WTC11 (cell line): ENCODE results near the gene PTPRN2. TPM values are rescaled to one million over a fixed set of nuclear protein-coding genes. Genes with fewer than 3 reads are reported as not detected.

Source experiments
- ATAC-seq: fragments of 200-7000 bp; cut with Tn5 transposase; 2 replicates; pipeline ENCODE4 v1.10.0; 2021; ENCODE audit warnings: mild to moderate bottlenecking, moderate library complexity
- CTCF ChIA-PET: fragments of 300-600 bp; sonication (Branson Sonifier 250); formaldehyde crosslinking; loops from one replicate; lab custom pipeline; 2021; ENCODE audit warnings: antibody characterized with exemption; lab: Charles Lee
- POLR2A ChIA-PET: fragments of 350-600 bp; sonication (Branson Sonifier 250); formaldehyde crosslinking; loops from one replicate; lab custom pipeline; 2021; ENCODE audit warnings: antibody characterized with exemption; lab: Charles Lee
- DNase-seq: peaks from one replicate; pipeline ENCODE4 v3.0.0; 2021; ENCODE audit warnings: low spot score
- H3K27ac Mint-ChIP-seq: 2 replicates; pipeline ENCODE4 v1.8.0; 2021; ENCODE audit warnings: mixed read lengths
- H3K27me3 Mint-ChIP-seq: 2 replicates; pipeline ENCODE4 v1.8.0; 2021; ENCODE audit warnings: low read depth, mild to moderate bottlenecking, moderate library complexity, mixed read lengths
- H3K36me3 Mint-ChIP-seq: 2 replicates; pipeline ENCODE4 v1.8.0; 2021; ENCODE audit warnings: mixed read lengths
- H3K4me1 Mint-ChIP-seq: 2 replicates; pipeline ENCODE4 v1.8.0; 2022; ENCODE audit warnings: mixed read lengths
- H3K4me3 Mint-ChIP-seq: 2 replicates; pipeline ENCODE4 v1.8.0; 2021; ENCODE audit warnings: mild to moderate bottlenecking, moderate library complexity, mixed read lengths
- H3K9me3 Mint-ChIP-seq: 2 replicates; pipeline ENCODE4 v1.8.0; 2021; ENCODE audit warnings: mixed read lengths
- CDX4 ChIP-seq: fragments of 250-450 bp; sonication (Bioruptor Pico); IDR thresholded peaks from 2 replicates; pipeline ENCODE4 v1.9.0; 2021; ENCODE audit warnings: moderate library complexity, mild to moderate bottlenecking, inconsistent platforms, borderline replicate concordance
- EMX1 ChIP-seq: fragments of 250-450 bp; sonication (Bioruptor Pico); IDR thresholded peaks from 2 replicates; pipeline ENCODE4 v1.8.0; 2021; ENCODE audit warnings: mild to moderate bottlenecking
- ERG ChIP-seq: fragments of 250-450 bp; sonication (Bioruptor Pico); IDR thresholded peaks from 2 replicates; pipeline ENCODE4 v1.8.0; 2021; ENCODE audit warnings: mild to moderate bottlenecking
- GRHL2 ChIP-seq: fragments of 250-450 bp; sonication (Bioruptor Pico); IDR thresholded peaks from 2 replicates; pipeline ENCODE4 v1.8.0; 2022; ENCODE audit warnings: mild to moderate bottlenecking, moderate library complexity; ENCODE audit not compliant: insufficient replicate concordance, severe bottlenecking
- GTF2I ChIP-seq: fragments of 250-450 bp; sonication (Bioruptor Pico); conservative IDR thresholded peaks from 2 replicates; pipeline ENCODE4 v1.4.0; 2021; ENCODE audit warnings: mild to moderate bottlenecking
- HMGA2 ChIP-seq: fragments of 250-450 bp; sonication (Bioruptor Pico); IDR thresholded peaks from 2 replicates; pipeline ENCODE4 v1.4.0; 2021; ENCODE audit warnings: mild to moderate bottlenecking, moderate library complexity
- KAT7 ChIP-seq: sonication (generic); formaldehyde crosslinking; IDR thresholded peaks from 2 replicates; pipeline ENCODE4 v1.8.1; 2023; ENCODE audit warnings: missing genetic modification reagents, mild to moderate bottlenecking, borderline replicate concordance
- MXD4 ChIP-seq: fragments of 250-450 bp; sonication (Bioruptor Pico); IDR thresholded peaks from 2 replicates; pipeline ENCODE4 v1.8.0; 2021; ENCODE audit warnings: mild to moderate bottlenecking, moderate library complexity, borderline replicate concordance
- NR1H2 ChIP-seq: sonication (generic); formaldehyde crosslinking; IDR thresholded peaks from 2 replicates; pipeline ENCODE4 v1.9.0; 2021; ENCODE audit warnings: mild to moderate bottlenecking, moderate library complexity, missing genetic modification reagents
- NR2C2 ChIP-seq: sonication (generic); formaldehyde crosslinking; IDR thresholded peaks from 2 replicates; pipeline ENCODE4 v1.8.0; 2022; ENCODE audit warnings: mild to moderate bottlenecking, missing genetic modification reagents
- PRRX2 ChIP-seq: fragments of 250-450 bp; sonication (Bioruptor Pico); IDR thresholded peaks from 2 replicates; pipeline ENCODE4 v1.8.0; 2021; ENCODE audit warnings: mild to moderate bottlenecking
- SMAD4 ChIP-seq: sonication (generic); formaldehyde crosslinking; IDR thresholded peaks from 2 replicates; pipeline ENCODE4 v1.8.0; 2022; ENCODE audit warnings: mild to moderate bottlenecking, missing genetic modification reagents
- SOX15 ChIP-seq: fragments of 250-450 bp; sonication (Bioruptor Pico); IDR thresholded peaks from 2 replicates; pipeline ENCODE4 v1.9.0; 2021; ENCODE audit warnings: mild to moderate bottlenecking
- USF1 ChIP-seq: sonication (generic); formaldehyde crosslinking; IDR thresholded peaks from 2 replicates; pipeline ENCODE4 v1.8.0; 2022; ENCODE audit warnings: mild to moderate bottlenecking, missing genetic modification reagents
- ZNF121 ChIP-seq: sonication (generic); formaldehyde crosslinking; IDR thresholded peaks from 2 replicates; pipeline ENCODE4 v1.8.0; 2023; ENCODE audit warnings: missing genetic modification reagents
- ZNF219 ChIP-seq: sonication (generic); formaldehyde crosslinking; IDR thresholded peaks from 2 replicates; pipeline ENCODE4 v1.8.0; 2023; ENCODE audit warnings: missing genetic modification reagents, mild to moderate bottlenecking, borderline replicate concordance
- ZNF396 ChIP-seq: fragments of 250-450 bp; sonication (Bioruptor Pico); IDR thresholded peaks from 2 replicates; pipeline ENCODE4 v1.8.0; 2021; ENCODE audit warnings: mild to moderate bottlenecking, moderate library complexity, borderline replicate concordance
- ZNF532 ChIP-seq: fragments of 250-450 bp; sonication (Bioruptor Pico); IDR thresholded peaks from 2 replicates; pipeline ENCODE4 v1.9.0; 2021; ENCODE audit warnings: mild to moderate bottlenecking, borderline replicate concordance
- ZSCAN18 ChIP-seq: fragments of 250-450 bp; sonication (Bioruptor Pico); IDR thresholded peaks from 2 replicates; pipeline ENCODE4 v2.1.2; 2022; ENCODE audit warnings: mild to moderate bottlenecking, moderate library complexity
- total RNA-seq: library from RNA; stranded (reverse); gene quantifications from 3 replicates; pipeline ENCODE4 v1.2.3, GENCODE V29; 2021

Gene PTPRN2
- total RNA-seq, 1 experiment from 2014 or later: 4.7 TPM

GRCh38 chr7:158488181-158488971 is 99.2 kb downstream of the PTPRN2 start:
- ChIA-PET CTCF (interaction anchor here (1.4 kb wide), 1 partner anchor 64 kb away, joined by 3 read pairs; no protein-coding TSS in a partner anchor), POLR2A (no interaction called here)
- Mint-ChIP-seq H3K4me1 (peaks cover 9% of the 10 kb centered on the region; the same call in 1 of the 2 replicates), H3K9me3 (peaks cover 7% of the 10 kb centered on the region), H3K36me3 (no peaks in the 10 kb centered on the region), H3K27ac (no peak overlapping the region), H3K27me3 (no peaks in the 10 kb centered on the region), H3K4me3 (no peak overlapping the region)
- DNase-seq (no peak), ATAC-seq (no peak)
- TF ChIP-seq NR2C2 (CRISPR knock-in tag) (no peak), ERG (no peak), ZSCAN18 (CRISPR knock-in tag) (no peak), EMX1 (CRISPR knock-in tag) (no peak), ZNF121 (CRISPR knock-in tag) (no peak), ZNF396 (CRISPR knock-in tag) (no peak), SOX15 (CRISPR knock-in tag) (no peak), NR1H2 (CRISPR knock-in tag) (no peak), ZNF219 (no peak), PRRX2 (CRISPR knock-in tag) (no peak), CDX4 (CRISPR knock-in tag) (no peak), SMAD4 (no peak), GRHL2 (CRISPR knock-in tag) (no peak), HMGA2 (CRISPR knock-in tag) (no peak), GTF2I (CRISPR knock-in tag) (no peak)

GRCh38 chr7:158487631-158488151 is 99.9 kb downstream of the PTPRN2 start:
- DNase-seq (no peak), ATAC-seq (no peak)
- ChIA-PET CTCF (interaction anchor here (2.9 kb wide), 1 partner anchor 7 kb away, joined by 13 read pairs; no protein-coding TSS in a partner anchor), POLR2A (no interaction called here)
- Mint-ChIP-seq H3K9me3 (peaks cover 7% of the 10 kb centered on the region), H3K4me1 (peaks cover 9% of the 10 kb centered on the region; the same call in 1 of the 2 replicates), H3K27me3 (no peaks in the 10 kb centered on the region), H3K36me3 (no peaks in the 10 kb centered on the region), H3K4me3 (no peak overlapping the region), H3K27ac (no peak overlapping the region)
- TF ChIP-seq SOX15 (CRISPR knock-in tag) (no peak), ZNF532 (CRISPR knock-in tag) (no peak), USF1 (CRISPR knock-in tag) (no peak), KAT7 (CRISPR knock-in tag) (no peak), MXD4 (CRISPR knock-in tag) (no peak)
